GM13977 (cell line): ENCODE results near the gene CSF3R.
"Not testable (repeated sequence)": the region's sequence is repeated elsewhere in the genome, so short reads cannot be mapped to it uniquely, and the experiment has no call there.

Experiments
- DNase-seq: peaks from one replicate; pipeline ENCODE4 v3.0.0; 2012; ENCODE audit warnings: low spot score
- CTCF ChIP-seq: IDR thresholded peaks from 2 replicates; pipeline ENCODE4 v1.5.1; 2012; ENCODE audit warnings: mild to moderate bottlenecking, control low read depth; ENCODE audit not compliant: insufficient read depth; ENCODE audit errors: extremely low read depth, missing control alignments
- in situ Hi-C: fragments of 300-500 bp; cut with MboI; formaldehyde crosslinking; loops from one replicate; pipeline ENCODE4 v1.12.0; 2022; ENCODE audit warnings: low sequenced_read_pairs, low pct_unique_long_range_greater_than_20kb, mixed read lengths, inconsistent platforms; ENCODE audit not compliant: unreplicated experiment

Gene CSF3R

GRCh38 chr1:36484099-36484498 lies 1.4 kb upstream of the CSF3R start:
- DNase-seq: no peak
- in situ Hi-C loops: no loop called here
- TF ChIP-seq CTCF: no peak

- DNase-seq: no peak
- in situ Hi-C loops: no loop called here
- no peak for TF ChIP-seq CTCF
Observed at GRCh38 chr1:36481771-36482723, 666 bp downstream of the CSF3R start.

GRCh38 chr1:36481091-36481490 lies 1.6 kb downstream of the CSF3R start:
- DNase-seq: no peak
- TF ChIP-seq CTCF: no peak
- in situ Hi-C loops: no loop called here

- DNase-seq: no peak
- TF ChIP-seq CTCF: no peak
- in situ Hi-C loops: no loop called here
Observed at GRCh38 chr1:36480161-36480560, 2.6 kb downstream of the CSF3R start.

GRCh38 chr1:36479505-36480051 lies 3.1 kb downstream of the CSF3R start:
- DNase-seq: no peak
- TF ChIP-seq CTCF: no peak
- in situ Hi-C loops: no loop called here

DNA sequence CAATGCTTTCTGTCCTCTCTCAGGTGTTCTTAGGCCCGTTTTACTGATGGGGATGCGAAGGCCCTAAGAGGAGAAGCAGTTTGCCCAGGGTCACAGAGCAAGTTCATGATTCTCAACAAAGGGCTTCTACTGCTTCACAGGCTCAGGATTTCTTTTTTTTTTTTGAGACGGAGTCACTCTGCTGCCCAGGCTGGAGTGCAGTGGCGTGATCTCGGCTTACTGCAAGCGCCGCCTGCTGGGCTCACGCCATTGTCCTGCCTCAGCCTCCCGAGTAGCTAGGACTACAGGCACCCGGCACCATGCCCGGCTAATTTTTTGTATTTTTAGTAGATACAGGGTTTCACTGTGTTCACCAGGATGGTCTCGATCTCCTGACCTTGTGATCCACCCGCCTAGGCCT lies 5.1 kb downstream of the CSF3R start:
- in situ Hi-C loops, DNase-seq: not testable (repeated sequence)

DNA sequence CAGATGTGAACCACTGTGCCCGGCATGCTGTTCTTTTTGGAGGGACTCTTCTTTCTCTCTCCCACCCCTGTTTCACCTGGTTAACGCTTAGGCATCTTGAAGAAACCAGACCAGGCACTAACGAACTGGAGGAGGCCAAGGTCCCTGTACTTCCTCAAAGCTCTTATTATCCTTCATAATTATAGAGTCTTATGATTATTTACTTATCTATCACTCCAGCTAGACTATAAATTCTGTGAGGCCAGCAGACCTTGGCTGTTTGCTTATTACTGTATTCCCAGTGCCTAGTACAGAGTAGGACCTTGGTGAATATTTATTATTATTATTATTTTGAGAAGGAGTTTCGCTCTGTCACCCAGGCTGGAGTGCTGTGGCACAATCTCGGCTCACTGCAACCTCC lies 5.8 kb downstream of the CSF3R start:
- in situ Hi-C loops: no loop called here

More for the DNA sequence above, 5.8 kb downstream of the CSF3R start:
- no peak for DNase-seq
- no peak for TF ChIP-seq CTCF
